ENCODE data around the gene CEP55.

The CEP55 gene

DNA sequence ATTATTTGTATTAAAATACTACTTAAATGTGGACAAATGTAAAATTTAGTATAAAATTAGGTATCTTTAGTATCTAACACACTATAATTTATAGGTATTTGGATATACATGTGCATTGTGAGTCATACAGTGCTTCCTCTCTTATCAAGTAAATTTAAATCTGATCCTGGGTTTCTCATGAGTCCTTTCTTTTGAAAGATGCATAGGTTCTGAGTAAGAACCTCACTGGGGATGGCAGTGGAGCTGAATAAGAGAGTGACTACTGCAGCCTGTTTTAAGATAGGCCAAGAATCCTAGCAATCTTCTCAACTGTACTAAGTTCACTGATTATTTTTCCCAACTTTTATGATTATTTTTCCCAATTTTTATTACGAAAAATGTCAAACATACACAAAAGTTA, 16.2 kb downstream of the CEP55 start:
- no peaks in the 10 kb centered on the region for H3K9me3 ChIP-seq (ENCODE audit: low read length)
- no peaks in the 10 kb centered on the region for H3K9me2 ChIP-seq (ENCODE audit: low read depth, low read length)
- H4K20me1 ChIP-seq (ENCODE audit: insufficient read depth, low read length): no peaks in the 10 kb centered on the region
- H3F3A ChIP-seq (ENCODE audit: insufficient read depth, low read length): no peaks in the 10 kb centered on the region
- no peaks in the 10 kb centered on the region for H3K79me2 ChIP-seq (ENCODE audit: insufficient read depth, low read length)
- no peaks in the 10 kb centered on the region for H3K4me1 ChIP-seq (ENCODE audit: insufficient read depth, low read length, severe bottlenecking)
- no peak for TF ChIP-seq EZH2 (IDR thresholded peaks at IDR 0.05; ENCODE audit: borderline replicate concordance, low read length)
- TF ChIP-seq, protein P1, sequence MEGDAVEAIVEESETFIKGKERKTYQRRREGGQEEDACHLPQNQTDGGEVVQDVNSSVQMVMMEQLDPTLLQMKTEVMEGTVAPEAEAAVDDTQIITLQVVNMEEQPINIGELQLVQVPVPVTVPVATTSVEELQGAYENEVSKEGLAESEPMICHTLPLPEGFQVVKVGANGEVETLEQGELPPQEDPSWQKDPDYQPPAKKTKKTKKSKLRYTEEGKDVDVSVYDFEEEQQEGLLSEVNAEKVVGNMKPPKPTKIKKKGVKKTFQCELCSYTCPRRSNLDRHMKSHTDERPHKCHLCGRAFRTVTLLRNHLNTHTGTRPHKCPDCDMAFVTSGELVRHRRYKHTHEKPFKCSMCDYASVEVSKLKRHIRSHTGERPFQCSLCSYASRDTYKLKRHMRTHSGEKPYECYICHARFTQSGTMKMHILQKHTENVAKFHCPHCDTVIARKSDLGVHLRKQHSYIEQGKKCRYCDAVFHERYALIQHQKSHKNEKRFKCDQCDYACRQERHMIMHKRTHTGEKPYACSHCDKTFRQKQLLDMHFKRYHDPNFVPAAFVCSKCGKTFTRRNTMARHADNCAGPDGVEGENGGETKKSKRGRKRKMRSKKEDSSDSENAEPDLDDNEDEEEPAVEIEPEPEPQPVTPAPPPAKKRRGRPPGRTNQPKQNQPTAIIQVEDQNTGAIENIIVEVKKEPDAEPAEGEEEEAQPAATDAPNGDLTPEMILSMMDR (IDR thresholded peaks at IDR 0.05; ENCODE audit: low read length): no peak
- H2AFZ ChIP-seq (ENCODE audit: low read length): no peak overlapping the region
- no peak overlapping the region for H3K4me3 ChIP-seq (ENCODE audit: low read depth, low read length, poor library complexity, severe bottlenecking)
- no peak overlapping the region for H3K27ac ChIP-seq (ENCODE audit: low read depth, low read length, poor library complexity, severe bottlenecking)
- H3K36me3 ChIP-seq (ENCODE audit: insufficient read depth, low read length): peaks cover 34% of the 10 kb centered on the region
- no peak overlapping the region for H3K4me2 ChIP-seq (ENCODE audit: low read length)
- H3K9ac ChIP-seq (ENCODE audit: low read length): no peak overlapping the region
- H3K27me3 ChIP-seq (ENCODE audit: insufficient read depth, low read length): no peaks in the 10 kb centered on the region

DNA sequence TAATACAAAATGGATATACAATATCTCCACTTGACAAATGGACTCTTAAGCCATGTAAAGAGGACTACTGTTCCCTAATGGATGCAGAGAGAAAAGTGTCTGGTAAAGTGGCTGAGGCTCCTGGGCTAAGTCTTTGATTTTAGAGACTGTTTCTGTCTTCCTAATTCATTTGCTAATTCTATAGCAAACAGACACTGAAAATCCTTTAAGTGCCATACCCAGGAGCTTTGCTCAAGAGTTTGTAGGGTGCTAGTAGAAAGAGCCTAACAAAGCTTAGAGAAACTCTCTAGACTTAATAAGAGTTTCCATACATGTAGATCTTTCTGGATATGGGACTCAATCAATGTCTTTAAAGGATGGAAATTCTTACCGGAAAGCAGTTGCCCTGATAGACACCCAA, 16.7 kb downstream of the CEP55 start:
- Histone ChIP-seq H3K36me3 (ENCODE audit: insufficient read depth, low read length) (peaks cover 36% of the 10 kb centered on the region), H2AFZ (ENCODE audit: low read length) (no peak overlapping the region), H3K4me1 (ENCODE audit: insufficient read depth, low read length, severe bottlenecking) (no peaks in the 10 kb centered on the region), H3K9me2 (ENCODE audit: low read depth, low read length) (no peaks in the 10 kb centered on the region), H3K4me2 (ENCODE audit: low read length) (no peak overlapping the region), H3K9ac (ENCODE audit: low read length) (no peak overlapping the region), H3K4me3 (ENCODE audit: low read depth, low read length, poor library complexity, severe bottlenecking) (no peak overlapping the region), H3K9me3 (ENCODE audit: low read length) (no peaks in the 10 kb centered on the region), H3K27me3 (ENCODE audit: insufficient read depth, low read length) (no peaks in the 10 kb centered on the region), H4K20me1 (ENCODE audit: insufficient read depth, low read length) (no peaks in the 10 kb centered on the region), H3K79me2 (ENCODE audit: insufficient read depth, low read length) (no peaks in the 10 kb centered on the region), H3F3A (ENCODE audit: insufficient read depth, low read length) (no peaks in the 10 kb centered on the region), H3K27ac (ENCODE audit: low read depth, low read length, poor library complexity, severe bottlenecking) (no peak overlapping the region)
- TF ChIP-seq, protein P1 (IDR thresholded peaks at IDR 0.05; ENCODE audit: low read length): no peak
- TF ChIP-seq EZH2 (IDR thresholded peaks at IDR 0.05; ENCODE audit: borderline replicate concordance, low read length): no peak

DNA sequence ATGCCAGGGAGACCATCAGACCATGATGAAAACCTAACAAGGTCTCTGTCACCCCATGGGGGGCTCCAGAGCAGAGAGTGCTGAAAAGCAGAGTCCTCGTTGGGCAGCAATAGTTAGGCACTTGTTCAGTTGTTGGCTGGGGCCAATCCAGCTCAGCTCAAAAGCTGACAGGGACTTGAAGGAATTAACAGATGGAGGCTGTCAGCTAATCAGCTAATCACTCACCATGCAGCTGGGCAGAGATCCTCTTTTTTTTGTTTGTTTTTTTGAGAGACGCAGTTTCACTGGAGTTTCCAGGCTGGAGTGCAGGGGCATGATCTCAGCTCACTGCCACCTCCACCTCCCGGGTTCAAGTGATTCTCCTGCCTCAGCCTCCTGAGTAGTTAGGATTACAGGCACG, 18.1 kb downstream of the CEP55 start:
- Histone ChIP-seq H4K20me1 (ENCODE audit: insufficient read depth, low read length) (no peaks in the 10 kb centered on the region), H3K27me3 (ENCODE audit: insufficient read depth, low read length) (no peaks in the 10 kb centered on the region), H2AFZ (ENCODE audit: low read length) (no peak overlapping the region), H3K9ac (ENCODE audit: low read length) (no peak overlapping the region), H3K36me3 (ENCODE audit: insufficient read depth, low read length) (peaks cover 40% of the 10 kb centered on the region), H3K4me3 (ENCODE audit: low read depth, low read length, poor library complexity, severe bottlenecking) (no peak overlapping the region), H3K4me2 (ENCODE audit: low read length) (no peak overlapping the region), H3K4me1 (ENCODE audit: insufficient read depth, low read length, severe bottlenecking) (no peaks in the 10 kb centered on the region), H3K27ac (ENCODE audit: low read depth, low read length, poor library complexity, severe bottlenecking) (no peak overlapping the region), H3F3A (ENCODE audit: insufficient read depth, low read length) (no peaks in the 10 kb centered on the region), H3K9me3 (ENCODE audit: low read length) (no peaks in the 10 kb centered on the region), H3K79me2 (ENCODE audit: insufficient read depth, low read length) (no peaks in the 10 kb centered on the region), H3K9me2 (ENCODE audit: low read depth, low read length) (no peaks in the 10 kb centered on the region)
- TF ChIP-seq EZH2 (IDR thresholded peaks at IDR 0.05; ENCODE audit: borderline replicate concordance, low read length): no peak
- TF ChIP-seq, protein P1 (IDR thresholded peaks at IDR 0.05; ENCODE audit: low read length): no peak

Measured in OCI-LY1 (cell line).